ENCODE data around the gene CCDC97.

CCDC97 gene

DNA sequence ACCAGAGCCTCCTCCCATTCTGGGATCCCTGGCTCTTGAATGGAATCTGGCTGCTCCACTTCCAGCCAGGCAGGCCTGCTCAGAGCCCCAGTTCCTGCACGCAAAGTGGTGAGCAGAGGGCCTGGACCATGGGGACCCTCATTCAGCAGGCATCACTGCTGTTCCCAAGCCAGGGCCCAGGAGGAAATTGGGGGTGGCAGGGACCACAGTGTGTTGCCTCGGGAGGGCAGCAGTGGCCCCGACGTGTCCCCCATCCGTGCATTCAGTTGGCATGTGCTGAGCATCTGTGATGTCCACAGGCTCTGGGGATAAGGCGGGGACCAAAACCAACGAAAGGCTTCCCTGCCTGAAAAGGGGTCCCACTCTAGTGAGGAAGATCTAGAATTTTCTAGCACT lies 11.2 kb downstream of the CCDC97 start:
- no peak for DNase-seq

DNA sequence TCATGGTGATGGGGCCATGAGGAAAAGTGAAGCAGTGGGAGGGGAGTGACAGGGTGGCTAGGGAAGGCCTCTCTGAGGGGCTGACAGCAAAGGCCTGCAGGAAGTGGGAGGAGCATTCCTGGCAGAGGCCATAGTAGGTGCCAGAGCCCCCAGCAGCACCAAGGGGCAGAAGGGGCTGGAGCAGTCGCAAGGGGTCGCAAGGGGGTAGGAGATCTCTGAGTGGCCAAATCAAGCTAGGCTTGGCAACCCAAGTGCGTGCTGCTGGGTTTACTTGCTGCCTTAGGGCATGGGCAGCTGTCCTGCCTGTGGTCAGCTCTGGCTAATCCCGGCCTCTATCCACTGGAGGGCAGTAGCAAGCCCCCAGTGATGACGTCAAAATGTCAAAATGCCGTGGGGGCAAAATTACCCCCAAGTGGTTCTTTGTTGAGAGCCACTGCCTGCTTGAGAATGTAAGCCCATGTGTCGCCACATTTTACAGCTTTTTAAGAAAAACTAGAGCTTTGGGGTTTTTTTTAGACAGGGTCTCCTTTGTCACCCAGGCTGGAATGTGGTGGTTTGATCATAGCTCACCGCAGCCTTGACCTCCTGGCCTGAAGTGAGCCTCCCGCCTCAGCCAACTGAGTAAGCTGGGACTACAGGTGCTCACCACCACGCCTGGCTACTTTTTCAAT lies 11.8 kb downstream of the CCDC97 start:
- no peak for DNase-seq

DNA sequence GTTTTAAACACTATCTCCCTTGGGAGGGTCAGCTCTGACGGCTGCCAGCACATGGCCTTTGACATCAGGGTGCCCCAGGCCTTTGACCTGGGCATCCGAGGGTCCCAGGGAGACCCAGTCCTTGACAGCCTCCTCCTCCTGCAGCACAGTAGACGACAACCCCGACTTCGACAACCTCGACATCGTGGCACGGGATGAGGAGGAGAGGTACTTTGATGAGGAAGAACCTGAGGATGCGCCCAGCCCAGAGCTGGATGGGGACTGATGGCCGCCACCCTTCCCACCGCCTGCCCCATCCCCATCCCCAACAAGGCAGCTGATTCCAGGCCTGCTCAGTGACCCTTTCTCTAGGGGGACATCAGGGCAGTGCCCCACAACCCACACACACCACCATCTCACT lies 12.5 kb downstream of the CCDC97 start:
- no peak for DNase-seq

DNA sequence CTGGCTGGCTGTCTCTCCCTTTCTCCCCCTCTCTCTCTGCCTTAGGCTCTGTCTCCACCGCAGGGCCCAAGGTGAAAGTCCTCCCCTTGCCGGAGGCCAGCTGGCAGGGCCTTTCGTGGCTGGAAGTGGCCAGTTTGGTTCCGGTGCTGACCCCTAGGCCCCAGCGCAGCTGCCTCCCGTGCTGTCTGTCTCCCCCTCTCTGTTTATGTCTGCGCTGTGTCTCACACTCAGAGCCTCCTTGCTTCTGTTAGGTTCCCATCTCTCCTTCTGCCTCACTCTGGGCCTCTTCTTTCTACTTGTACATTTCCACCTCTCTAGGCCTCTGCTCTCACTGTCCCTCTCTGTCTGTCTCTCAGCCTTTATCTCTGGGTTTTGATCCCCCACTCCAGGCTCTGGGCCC lies 13.1 kb downstream of the CCDC97 start:
- no peak for DNase-seq

DNA sequence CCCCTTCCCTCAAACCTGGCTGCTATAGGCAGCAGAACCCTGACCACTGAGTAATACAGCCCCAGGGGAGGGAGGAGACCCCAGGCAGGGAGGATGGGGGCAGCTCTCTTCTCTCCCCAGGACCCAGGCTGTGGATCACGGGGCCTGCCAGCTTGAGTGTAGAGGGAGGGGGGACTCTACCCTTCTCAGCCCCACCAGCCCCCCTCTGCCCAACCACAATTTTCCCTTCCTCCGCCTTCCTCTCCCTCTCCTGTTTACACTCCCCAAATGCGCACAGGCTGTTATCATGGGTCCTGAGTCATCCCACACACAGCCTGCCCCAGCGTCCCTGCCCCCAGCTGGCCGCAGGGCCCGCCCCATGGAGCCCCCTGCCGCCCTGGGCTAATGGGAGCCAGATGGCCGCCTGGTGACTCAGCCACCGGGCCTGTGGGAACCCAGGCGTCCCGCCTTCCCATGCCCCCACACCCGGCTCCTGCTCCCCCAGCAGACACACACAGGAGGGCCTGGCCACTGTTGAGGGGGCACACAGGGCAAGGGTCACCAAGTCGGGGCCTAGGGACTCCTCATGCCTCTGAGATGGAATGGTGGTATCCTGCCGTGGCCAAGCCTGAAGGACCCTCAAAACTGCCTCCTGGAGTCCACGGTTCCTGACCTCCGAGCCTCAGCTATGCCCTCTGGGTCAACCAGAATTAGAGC lies 13.6 kb downstream of the CCDC97 start:
- DNase-seq = no peak

DNA sequence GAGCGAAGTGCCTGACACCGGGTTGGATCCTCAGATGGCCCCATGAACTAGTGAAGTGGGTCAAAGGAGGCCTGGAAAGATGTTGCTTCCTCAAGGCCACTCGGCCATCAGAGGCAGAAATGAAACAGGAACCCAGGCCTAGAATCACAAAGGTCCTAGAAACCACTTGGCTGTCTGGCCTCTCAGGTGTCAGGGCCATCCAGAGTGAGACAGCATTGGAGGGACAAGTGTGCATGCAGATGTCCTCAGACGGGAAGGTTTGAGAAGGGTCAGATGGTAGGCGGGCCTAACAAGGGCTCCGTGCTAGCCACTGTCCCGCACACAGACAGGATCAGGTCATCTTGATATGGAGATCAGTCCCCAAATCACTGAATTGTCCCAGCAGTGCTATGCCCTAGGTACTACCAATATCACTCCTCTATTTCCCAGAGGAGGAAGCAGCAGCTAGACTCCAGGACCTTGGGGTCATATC lies 14.3 kb downstream of the CCDC97 start:
- no peak for DNase-seq

DNA sequence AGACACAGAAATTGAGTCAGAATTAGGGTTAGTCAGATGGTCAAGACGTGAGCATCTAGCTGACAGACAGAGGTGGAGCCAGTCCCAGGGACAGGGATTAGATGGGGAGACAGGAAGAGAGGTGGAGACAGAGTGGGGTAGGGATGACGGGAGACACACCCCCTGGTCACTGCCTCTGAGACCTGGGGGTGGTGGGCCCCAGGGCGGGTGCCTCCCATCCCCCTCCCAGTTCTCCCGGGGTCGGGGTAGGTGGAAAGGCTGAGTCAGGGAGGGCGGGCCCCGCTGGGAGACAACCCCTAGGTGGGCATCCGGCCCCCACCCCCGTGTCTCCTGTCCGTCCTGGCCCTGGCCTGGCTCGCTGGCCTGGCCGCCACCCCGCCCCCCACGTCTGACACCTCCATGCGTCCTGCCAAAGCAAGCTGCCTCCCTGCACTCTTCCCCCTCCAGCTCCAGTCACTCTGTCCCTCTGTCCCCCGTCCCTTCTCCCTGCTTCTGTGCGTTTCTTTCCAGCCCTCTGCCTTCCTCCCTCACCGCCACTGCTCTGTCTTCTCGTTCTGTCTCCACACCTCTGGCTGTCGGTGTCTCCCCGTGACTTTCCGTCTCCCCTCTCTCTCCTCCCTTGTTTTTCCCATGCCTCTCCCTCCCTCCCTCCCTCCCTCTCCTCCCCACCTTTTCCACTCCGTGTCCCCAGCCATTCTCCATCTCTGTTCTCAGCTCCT lies 15.1 kb downstream of the CCDC97 start:
- DNase-seq = peak; percentile 43

DNA sequence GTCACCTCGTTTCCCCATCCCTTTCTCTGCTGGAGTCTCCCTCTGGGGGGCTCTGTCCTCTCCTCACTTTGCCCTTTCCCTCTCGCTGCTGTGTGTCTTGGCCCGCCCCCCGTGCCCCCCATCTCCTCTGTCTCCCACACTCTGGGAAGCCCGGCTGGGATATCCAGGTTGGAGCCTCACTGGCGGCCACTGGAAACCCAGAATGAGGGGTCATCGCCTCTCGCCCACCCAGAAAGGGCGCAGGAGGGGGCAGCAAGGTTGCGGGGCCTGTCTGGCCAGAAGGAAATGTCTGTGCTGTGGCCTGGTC lies 15.6 kb downstream of the CCDC97 start:
- no peak for DNase-seq

DNA sequence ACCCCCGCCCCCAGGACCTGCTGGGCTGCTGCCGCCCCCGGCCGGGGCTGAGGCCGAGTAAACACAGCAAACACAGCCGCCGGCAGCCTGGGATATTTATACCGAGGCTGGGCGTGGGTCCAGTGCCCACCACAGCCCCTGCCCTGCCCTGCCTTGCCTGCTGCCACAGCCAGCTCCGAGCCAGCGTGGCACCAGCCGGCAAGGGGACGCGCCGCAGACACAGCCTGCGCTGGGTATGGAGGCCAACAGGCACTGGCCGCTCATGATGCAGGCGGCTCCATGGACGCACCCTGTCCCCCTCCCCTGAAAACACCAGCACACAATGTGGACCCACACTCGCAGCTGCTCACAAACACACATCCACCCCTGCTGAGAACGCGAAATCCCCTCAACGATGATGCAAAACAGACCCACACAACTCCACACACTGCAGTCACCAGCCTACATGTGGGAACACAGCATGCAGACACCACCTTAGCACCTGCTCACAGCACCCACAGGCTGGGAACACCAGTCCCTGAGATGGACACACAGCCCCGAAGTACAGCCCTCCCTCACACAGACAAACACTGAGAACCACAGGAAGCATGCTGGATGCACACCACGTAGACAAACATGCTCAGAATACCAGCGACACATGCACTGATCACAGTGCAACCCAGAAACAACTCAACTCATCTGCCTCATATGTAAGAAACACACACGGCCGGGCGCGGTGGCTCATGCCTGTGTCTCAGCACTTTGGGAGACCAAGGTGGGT lies 16.2 kb downstream of the CCDC97 start:
- no peak for DNase-seq

DNA sequence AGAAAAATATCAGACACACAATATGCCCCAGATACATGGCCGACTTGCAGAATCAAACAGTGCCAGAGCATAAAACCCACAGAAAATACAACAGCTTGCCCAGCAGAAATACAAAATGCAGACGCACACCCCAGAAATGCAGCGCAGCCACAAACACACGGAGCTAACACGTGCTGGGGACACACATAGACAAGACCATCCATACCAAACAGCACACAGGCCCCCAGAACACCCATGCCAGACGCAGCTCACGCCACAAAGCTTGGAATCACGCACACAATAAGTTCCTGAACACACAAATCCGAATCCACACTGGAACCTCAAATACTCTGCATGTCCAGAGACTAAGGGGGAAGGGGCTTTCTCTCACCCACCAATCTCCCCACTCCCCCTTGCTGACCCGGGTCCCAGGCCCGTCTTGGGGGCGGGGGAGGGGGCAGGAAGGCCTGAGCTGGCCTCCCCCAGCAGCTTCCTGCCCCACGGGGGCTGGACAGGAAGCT lies 17.2 kb downstream of the CCDC97 start:
- DNase-seq = no peak

DNA sequence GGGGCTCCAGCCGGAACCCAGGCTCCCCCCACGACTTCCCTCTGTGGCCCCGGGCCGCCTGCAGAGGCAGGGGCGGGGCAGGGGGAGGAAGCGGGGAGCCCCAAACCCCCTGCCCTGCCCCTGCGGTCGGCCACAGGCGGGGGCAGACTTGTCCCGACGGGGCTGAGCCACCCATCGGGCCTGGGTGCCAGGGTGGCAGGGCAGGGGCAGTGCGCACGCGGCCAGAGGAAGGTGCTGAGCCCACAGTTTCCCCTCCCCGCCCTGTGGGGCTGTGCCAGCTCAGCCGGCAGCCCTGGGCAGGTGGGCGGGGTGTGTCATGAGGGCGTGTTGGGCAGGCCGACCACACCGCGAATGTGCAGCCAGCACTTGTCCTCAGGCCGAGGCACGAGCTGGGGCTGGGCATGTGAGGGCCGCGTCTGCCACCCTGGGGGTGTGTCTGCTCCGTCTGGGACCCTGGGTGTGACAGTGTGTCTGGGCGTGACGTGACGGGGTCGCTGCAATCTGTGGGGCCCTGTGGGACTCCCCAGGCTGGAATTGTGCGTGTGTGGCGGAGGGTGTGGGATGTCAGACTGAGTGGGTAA lies 17.7 kb downstream of the CCDC97 start:
- DNase-seq = peak; percentile 87

DNA sequence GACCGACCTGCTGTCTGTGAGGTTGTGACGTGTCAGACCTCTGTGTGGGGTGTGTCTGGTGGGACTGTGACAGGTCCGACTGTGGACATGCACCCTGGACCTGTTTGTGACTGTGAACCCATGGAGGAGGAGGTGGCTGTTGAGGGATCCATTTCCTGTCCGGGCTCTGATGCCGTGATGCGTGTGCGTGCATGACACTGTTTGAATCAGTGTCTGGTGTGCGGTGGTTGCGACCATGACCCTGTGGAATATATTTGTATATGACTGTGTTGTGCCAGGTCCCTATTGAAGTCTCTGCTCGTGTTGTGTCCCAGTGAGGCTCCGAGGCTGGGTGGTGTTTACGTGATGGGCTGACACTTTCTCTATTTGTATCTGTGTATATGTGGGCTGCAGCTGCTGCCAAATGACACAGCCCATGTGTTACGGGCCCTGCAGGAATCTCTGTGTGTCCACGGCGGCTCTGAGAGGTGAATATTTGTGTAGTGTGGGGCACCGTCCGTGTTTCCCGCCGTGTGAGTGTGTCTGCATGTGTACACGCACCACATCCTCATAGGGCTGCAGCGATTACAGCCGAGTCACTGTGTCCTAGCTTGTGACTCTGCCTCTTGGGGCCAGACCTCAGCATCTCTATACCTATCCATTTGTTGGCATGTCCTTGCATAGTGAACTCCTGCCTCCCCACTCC lies 18.3 kb downstream of the CCDC97 start:
- DNase-seq = no peak

DNA sequence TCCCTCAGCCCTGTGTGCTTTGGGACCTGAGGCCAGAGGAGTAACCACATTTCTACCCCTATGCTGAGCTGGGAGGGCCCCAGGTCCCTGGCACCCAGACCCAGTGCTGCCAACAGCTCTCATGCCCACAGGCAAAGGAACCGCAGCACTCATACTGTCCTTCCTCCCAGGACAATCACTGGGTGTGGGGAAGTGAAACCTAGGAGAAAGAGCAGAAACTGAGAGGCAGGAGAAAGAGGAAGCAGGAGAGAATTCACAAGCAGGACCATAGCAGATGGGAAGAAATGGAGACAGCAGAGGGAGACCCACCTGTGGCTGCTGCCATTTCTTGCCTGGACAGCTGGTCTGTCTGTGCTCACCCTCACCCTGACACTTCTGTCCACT lies 18.9 kb downstream of the CCDC97 start:
- DNase-seq = no peak

DNA sequence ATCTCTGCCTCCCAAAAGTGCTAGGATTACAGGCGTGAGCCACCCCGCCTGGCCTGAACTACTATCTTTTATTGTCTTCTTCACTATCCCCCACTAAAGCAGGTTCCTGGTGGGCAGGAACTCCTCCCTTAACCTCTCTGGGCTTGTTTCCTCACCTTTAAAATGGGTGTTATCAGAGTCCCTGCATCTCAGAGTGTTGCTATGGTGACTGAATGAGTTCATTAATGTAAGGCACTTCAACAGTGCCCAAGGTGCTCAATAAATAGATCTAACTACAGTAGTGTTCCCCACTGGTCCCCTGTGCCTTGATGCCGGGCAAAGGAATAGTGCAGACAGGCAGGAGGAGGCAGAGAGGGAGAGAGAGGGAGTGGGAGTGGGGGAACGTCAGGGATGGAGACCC lies 20.5 kb downstream of the CCDC97 start:
- DNase-seq = no peak

DNA sequence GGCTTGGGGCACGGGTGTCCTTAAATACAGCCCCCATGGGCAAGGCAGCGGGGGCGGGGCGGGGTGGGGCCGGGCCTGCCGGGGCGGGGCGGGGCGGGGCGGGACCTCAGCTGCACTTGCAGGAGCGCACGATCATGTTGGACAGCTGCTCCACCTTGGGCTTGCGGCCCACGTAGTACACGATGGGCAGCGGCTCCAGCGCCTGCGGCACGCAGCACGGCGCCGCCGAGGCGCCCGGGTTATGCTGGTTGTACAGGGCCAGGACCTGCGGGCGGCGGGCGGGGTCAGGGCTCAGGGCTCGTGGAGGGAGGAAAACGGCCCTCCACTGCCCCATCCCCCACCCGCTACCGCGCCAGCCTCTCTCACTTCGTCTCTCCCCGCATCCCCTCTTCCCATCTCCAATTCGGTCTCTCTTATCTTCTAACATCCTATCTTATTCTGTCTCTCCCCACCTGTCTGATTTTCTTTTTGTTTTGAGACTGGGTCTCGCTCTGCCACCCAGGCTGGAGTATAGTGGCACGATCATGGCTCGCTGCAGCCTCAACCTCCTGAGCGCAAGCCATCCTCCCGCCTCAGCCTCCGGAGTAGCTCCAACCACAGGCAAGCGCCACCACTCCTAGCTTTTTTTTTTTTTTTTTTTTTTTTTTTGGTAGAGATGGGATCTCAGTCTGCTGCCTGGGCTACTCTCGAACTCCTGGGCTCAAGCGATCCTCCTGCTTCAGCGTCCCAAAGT lies 21.1 kb downstream of the CCDC97 start:
- no peak for DNase-seq

DNA sequence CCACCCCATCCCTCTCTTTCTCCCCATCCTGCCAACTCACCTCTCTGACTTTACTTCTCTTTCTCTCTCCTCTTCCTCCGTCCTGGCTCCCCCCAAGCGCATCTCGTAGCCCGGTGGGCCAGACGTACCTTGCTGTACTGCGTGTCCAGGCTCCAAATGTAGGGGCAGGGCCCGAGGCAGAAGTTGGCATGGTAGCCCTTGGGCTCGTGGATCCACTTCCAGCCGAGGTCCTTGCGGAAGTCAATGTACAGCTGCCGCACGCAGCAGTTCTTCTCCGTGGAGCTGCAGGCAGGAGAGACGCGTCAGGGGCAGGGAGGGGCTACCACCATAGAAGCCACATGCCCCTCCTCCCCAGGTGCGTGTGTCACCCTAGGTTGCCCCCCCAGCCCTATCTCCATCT lies 22.0 kb downstream of the CCDC97 start:
- DNase-seq = no peak

DNA sequence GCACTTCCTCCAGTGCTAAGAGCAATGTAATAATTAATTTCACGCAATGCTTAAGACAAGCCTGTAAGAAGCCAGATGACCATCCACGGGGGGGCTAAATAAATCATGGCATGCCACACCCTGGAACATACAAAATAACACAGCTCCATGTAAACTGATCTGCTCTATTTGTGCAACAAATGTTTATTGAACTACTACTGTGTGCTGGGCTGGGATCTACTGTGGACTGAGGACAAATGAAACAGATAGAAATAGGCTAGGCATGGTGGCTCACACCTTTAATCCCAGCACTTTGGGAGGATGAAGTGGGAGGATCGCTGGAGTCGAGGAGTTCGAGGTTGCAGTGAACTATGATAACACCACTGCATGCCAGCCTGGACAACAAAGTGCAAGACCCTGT lies 22.5 kb downstream of the CCDC97 start:
- DNase-seq = no peak

DNA sequence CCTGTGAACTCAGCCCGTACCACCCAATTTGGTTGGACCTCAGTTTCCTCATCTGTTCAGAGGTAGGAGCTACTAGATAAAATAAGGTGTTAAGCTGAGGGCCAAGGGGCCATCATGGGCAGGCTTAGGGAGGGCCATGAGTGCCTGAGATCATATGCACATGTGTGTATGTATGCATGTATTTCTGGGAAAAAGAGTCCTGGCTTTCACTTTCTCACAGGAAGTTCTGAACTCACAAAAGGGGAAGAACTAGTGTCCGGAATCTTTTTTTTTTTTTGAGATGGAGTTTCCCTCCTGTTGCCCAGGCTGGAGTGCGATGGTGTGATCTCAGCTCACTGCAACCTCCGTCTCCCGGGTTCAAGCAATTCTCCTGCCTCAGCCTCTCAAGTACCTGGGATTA lies 24.8 kb downstream of the CCDC97 start:
- DNase-seq = no peak

DNA sequence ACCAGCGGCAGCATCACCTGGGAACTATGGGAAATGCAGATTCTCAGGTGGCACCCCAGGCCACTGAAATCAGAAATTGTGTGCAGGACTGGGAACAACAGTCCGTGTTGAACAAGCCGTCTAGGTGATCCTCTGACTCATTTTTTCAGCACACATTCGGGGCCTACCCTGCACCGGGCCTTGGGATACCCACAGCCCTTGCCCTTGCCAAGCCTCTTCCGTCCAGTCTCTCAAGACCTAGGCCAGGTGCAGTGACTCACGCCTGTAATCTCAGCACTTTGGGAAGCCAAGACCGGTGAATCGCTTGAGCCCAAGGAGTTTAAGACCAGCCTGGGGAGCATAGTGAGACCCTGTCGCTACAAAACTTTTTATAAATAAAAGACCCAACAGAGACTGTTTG lies 25.5 kb downstream of the CCDC97 start:
- no peak for DNase-seq

DNA sequence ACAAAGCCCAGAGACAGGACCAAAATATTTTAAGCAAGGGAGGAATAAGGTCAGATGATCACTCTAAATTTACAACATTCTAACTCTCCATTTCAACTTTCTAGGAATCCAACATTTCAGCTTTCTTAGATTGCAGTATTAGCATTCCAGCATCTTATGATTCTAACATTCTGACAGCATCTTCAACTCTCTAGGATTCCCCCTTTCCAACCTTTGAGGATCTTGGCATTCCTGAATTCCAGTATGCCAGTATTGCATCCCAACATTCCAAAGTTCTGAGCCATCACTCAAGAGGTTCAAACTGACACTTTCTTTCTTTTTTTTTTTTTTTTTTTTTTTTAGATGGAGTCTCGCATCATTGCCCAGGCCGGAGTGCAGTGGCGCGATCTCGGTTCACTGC lies 30.0 kb downstream of the CCDC97 start:
- no peak for DNase-seq

DNA sequence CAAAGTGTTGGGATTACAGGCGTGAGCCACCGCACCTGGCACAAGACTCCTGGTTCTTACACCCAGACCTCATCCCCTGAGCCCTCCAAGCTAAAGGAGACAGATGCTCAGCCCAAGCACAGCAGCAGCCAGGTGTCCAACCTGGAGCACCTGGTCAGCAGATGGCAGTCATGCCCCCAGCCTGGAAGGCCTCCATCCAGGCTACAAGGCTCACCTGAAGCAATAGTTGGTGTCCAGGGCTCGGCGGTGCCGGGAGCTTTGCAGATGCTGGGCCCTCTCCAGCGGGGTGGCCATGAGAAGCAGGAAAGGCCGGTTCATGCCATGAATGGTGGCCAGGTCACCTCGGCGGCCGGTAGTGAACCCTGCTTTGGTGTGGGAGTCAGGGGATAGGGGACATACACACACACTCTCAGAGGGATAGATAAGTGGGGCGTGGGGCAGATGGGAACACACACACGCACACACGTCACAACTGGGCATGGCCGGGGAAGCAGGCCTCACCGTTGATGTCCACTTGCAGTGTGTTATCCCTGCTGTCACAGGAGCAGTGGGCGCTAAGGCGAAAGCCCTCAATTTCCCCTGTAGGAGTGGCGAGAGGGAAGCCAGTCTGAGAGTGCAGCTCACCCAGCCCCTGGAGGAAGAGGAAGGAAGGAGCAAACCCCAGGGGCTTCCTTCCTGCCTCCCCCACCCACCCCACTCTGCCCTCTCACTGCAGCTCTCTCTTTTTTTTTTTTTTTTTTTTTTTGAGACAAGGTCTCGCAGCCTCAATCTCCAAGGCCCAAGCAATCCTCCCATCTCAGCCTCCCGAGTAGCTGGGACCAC lies 31.9 kb downstream of the CCDC97 start:
- DNase-seq = no peak

Measured in activated CD8-positive, alpha-beta memory T cell treated with anti-CD3 and anti-CD28 coated beads, Interleukin-2, amount 50 U/mL, for 4 hours (primary cell).